Measurements from ENCODE around the gene MAMLD1. TPM values are rescaled to one million over a fixed set of nuclear protein-coding genes. Genes with fewer than 3 reads are reported as not detected.
A peak's percentile ranks its signal among the peaks of the same experiment; 100 is the strongest.

MAMLD1 gene
- total and polyA plus RNA-seq, 5 experiments from 2014 or later: 0.30 to 0.46 (median 0.36) TPM; not detected in 1

- Mint-ChIP-seq H3K36me3 (no peaks in the 10 kb centered on the region), H3K9me3 (peaks cover 0 to 8% (median 0%) of the 10 kb centered on the region in 9 donors)
- ATAC-seq: no peak
Measured at GRCh38 chrX:150542846-150543229, 179.7 kb downstream of the MAMLD1 start.

GRCh38 chrX:150543230-150544155 lies 180.4 kb downstream of the MAMLD1 start:
- DNase-seq: no peak
- H3K9me3 Mint-ChIP-seq: peaks cover 0 to 1% (median 0%) of the 10 kb centered on the region in 9 donors
- H3K27me3 Mint-ChIP-seq: no peaks in the 10 kb centered on the region
- POLR2A ChIA-PET: interaction anchor here (6.3 kb wide), 1 partner anchor 26 kb away, joined by 37 read pairs; the partner anchor contains the start of gene MTM1
- no peak for ATAC-seq
- H3K4me3 Mint-ChIP-seq: no peak overlapping the region
- H3K4me1 Mint-ChIP-seq: peaks cover 7 to 25% (median 21%) of the 10 kb centered on the region in 4 donors
- H3K27ac Mint-ChIP-seq: peak overlapping the region in 3 of 10 donors; percentile 18 to 63 (median 43)
- no peaks in the 10 kb centered on the region for H3K36me3 Mint-ChIP-seq

More at GRCh38 chrX:150542846-150543229, 179.7 kb downstream of the MAMLD1 start:
- Mint-ChIP-seq H3K4me1 (peaks cover 5 to 19% (median 15%) of the 10 kb centered on the region in 4 donors), H3K4me3 (no peak overlapping the region), H3K27ac (peak overlapping the region in 1 of 10 donors; percentile 19), H3K27me3 (no peaks in the 10 kb centered on the region)
- POLR2A ChIA-PET: no interaction called here
- no peak for DNase-seq

- H3K36me3 Mint-ChIP-seq: no peaks in the 10 kb centered on the region
- DNase-seq: peak in 1 of 10 donors; percentile 7
- no peaks in the 10 kb centered on the region for H3K9me3 Mint-ChIP-seq
- peaks cover 10 to 29% (median 24%) of the 10 kb centered on the region in 4 donors for H3K4me1 Mint-ChIP-seq
- no peak overlapping the region for H3K4me3 Mint-ChIP-seq
- POLR2A ChIA-PET: interaction anchor here (6.3 kb wide), 1 partner anchor 25 kb away, joined by 37 read pairs; the partner anchor contains the start of gene MTM1
- no peaks in the 10 kb centered on the region for H3K27me3 Mint-ChIP-seq
- peak overlapping the region in 4 of 10 donors; percentile 16 to 71 (median 47) for H3K27ac Mint-ChIP-seq
- ATAC-seq: no peak
Measured at GRCh38 chrX:150544222-150544787, 181.2 kb downstream of the MAMLD1 start.

- Mint-ChIP-seq H3K9me3 (no peaks in the 10 kb centered on the region), H3K36me3 (no peaks in the 10 kb centered on the region), H3K4me1 (peaks cover 10 to 29% (median 26%) of the 10 kb centered on the region in 4 donors), H3K4me3 (no peak overlapping the region), H3K27me3 (no peaks in the 10 kb centered on the region), H3K27ac (peak overlapping the region in 3 of 10 donors; percentile 17 to 71 (median 20))
- ATAC-seq (no peak), DNase-seq (no peak)
- POLR2A ChIA-PET: interaction anchor here (6.3 kb wide), 1 partner anchor 24 kb away, joined by 37 read pairs; the partner anchor contains the start of gene MTM1
Measured at GRCh38 chrX:150544835-150545770, 182.0 kb downstream of the MAMLD1 start.

- Mint-ChIP-seq H3K9me3 (no peaks in the 10 kb centered on the region), H3K27ac (peak overlapping the region; percentile 48 to 96 (median 86)), H3K4me3 (peak overlapping the region; percentile 73 to 88 (median 82)), H3K27me3 (no peaks in the 10 kb centered on the region), H3K36me3 (no peaks in the 10 kb centered on the region), H3K4me1 (peaks cover 10 to 29% (median 26%) of the 10 kb centered on the region in 4 donors)
- DNase-seq (peak; percentile 4 to 79 (median 55)), ATAC-seq (peak; percentile 90 to 94)
- POLR2A ChIA-PET: interaction anchor here (0.6 to 6.3 kb wide), 8 partner anchors 12 to 922 kb away, joined by 3 to 37 read pairs (median 4); partner anchors contain the start of genes MTM1 and MTMR1
Measured at GRCh38 chrX:150546711-150547153, 183.6 kb downstream of the MAMLD1 start.

GRCh38 chrX:150547375-150548115 lies 184.4 kb downstream of the MAMLD1 start:
- Mint-ChIP-seq H3K4me3 (peak overlapping the region; percentile 73 to 88 (median 84)), H3K9me3 (no peaks in the 10 kb centered on the region), H3K4me1 (peaks cover 10 to 29% (median 26%) of the 10 kb centered on the region in 4 donors), H3K36me3 (no peaks in the 10 kb centered on the region), H3K27me3 (no peaks in the 10 kb centered on the region), H3K27ac (peak overlapping the region in 7 of 10 donors; percentile 12 to 96 (median 83))
- peak in 1 of 10 donors; percentile 62 for DNase-seq
- POLR2A ChIA-PET: interaction anchor here (0.9 to 6.3 kb wide), 5 partner anchors 13 to 146 kb away, joined by 3 to 37 read pairs (median 5); partner anchors contain the start of genes MTM1 and MTMR1
- ATAC-seq: peak in 1 of 2 donors; percentile 39

GRCh38 chrX:150548251-150548650 lies 185.1 kb downstream of the MAMLD1 start:
- ATAC-seq: no peak
- POLR2A ChIA-PET: interaction anchor here (2.5 to 6.3 kb wide), 2 partner anchors 21 to 145 kb away, joined by 14 to 37 read pairs; partner anchors contain the start of genes MTM1 and MTMR1

GRCh38 chrX:150548684-150549083 lies 185.6 kb downstream of the MAMLD1 start:
- H3K4me1 Mint-ChIP-seq: peaks cover 10 to 27% (median 26%) of the 10 kb centered on the region in 4 donors
- no peaks in the 10 kb centered on the region for H3K27me3 Mint-ChIP-seq
- ATAC-seq (no peak), DNase-seq (no peak)
- H3K27ac Mint-ChIP-seq: peak overlapping the region in 1 of 10 donors; percentile 7
- H3K9me3 Mint-ChIP-seq: no peaks in the 10 kb centered on the region
- peak overlapping the region in 3 of 10 donors; percentile 20 to 84 (median 83) for H3K4me3 Mint-ChIP-seq
- H3K36me3 Mint-ChIP-seq: no peaks in the 10 kb centered on the region
- POLR2A ChIA-PET: interaction anchor here (2.5 to 6.3 kb wide), 2 partner anchors 20 to 145 kb away, joined by 14 to 37 read pairs; partner anchors contain the start of genes MTM1 and MTMR1

More at GRCh38 chrX:150548251-150548650, 185.1 kb downstream of the MAMLD1 start:
- H3K4me1 Mint-ChIP-seq: peaks cover 10 to 29% (median 26%) of the 10 kb centered on the region in 4 donors
- H3K4me3 Mint-ChIP-seq: peak overlapping the region; percentile 73 to 88 (median 82)
- H3K36me3 Mint-ChIP-seq: no peaks in the 10 kb centered on the region
- no peaks in the 10 kb centered on the region for H3K27me3 Mint-ChIP-seq
- no peak for DNase-seq
- H3K27ac Mint-ChIP-seq: peak overlapping the region in 4 of 10 donors; percentile 25 to 83 (median 66)
- H3K9me3 Mint-ChIP-seq: no peaks in the 10 kb centered on the region

GRCh38 chrX:150551963-150552362 lies 188.8 kb downstream of the MAMLD1 start:
- POLR2A ChIA-PET: no interaction called here
- H3K4me3 Mint-ChIP-seq: no peak overlapping the region
- no peaks in the 10 kb centered on the region for H3K36me3 Mint-ChIP-seq
- DNase-seq: no peak
- H3K4me1 Mint-ChIP-seq: peaks cover 8 to 17% (median 12%) of the 10 kb centered on the region in 4 donors
- H3K27me3 Mint-ChIP-seq: no peaks in the 10 kb centered on the region
- no peak for ATAC-seq
- no peak overlapping the region for H3K27ac Mint-ChIP-seq
- no peaks in the 10 kb centered on the region for H3K9me3 Mint-ChIP-seq

- Mint-ChIP-seq H3K9me3 (no peaks in the 10 kb centered on the region), H3K4me3 (no peak overlapping the region), H3K36me3 (no peaks in the 10 kb centered on the region), H3K4me1 (peaks cover 0 to 4% (median 0%) of the 10 kb centered on the region in 4 donors), H3K27me3 (no peaks in the 10 kb centered on the region), H3K27ac (no peak overlapping the region)
- DNase-seq (no peak), ATAC-seq (no peak)
- POLR2A ChIA-PET: interaction anchor here (0.9 to 1.2 kb wide), 2 partner anchors 9 to 11 kb away, joined by 3 read pairs; no protein-coding TSS in a partner anchor
Measured at GRCh38 chrX:150558424-150558823, 195.3 kb downstream of the MAMLD1 start.

Data from naive thymus-derived CD8-positive, alpha-beta T cell (primary cell).